HepG2 (cell line): ENCODE measurements around the gene MPZL3. TPM values are rescaled to one million over a fixed set of nuclear protein-coding genes. Genes with fewer than 3 reads are reported as not detected.

Source experiments
- CREB1 ChIP-seq, 2 experiments: fragments of 450-650 bp in 1 of 2; IDR thresholded peaks; 2 replicates each; pipeline ENCODE4 v1.6.1; 2016 to 2017; ENCODE audit warnings: control low read depth in 1 of 2, mild to moderate bottlenecking in 1 of 2, missing compliant biosample characterization in 1 of 2, missing genetic modification characterization in 1 of 2
- HMGXB3 ChIP-seq: sonication (generic); formaldehyde crosslinking; IDR thresholded peaks from 2 replicates; pipeline ENCODE4 v1.4.0; 2020; ENCODE audit warnings: missing genetic modification reagents, borderline replicate concordance
- JARID2 ChIP-seq: sonication (generic); formaldehyde crosslinking; IDR thresholded peaks from 2 replicates; pipeline ENCODE4 v1.8.1; 2023; ENCODE audit warnings: missing genetic modification reagents, inconsistent platforms; ENCODE audit not compliant: insufficient replicate concordance
- NFE2 ChIP-seq: sonication (generic); formaldehyde crosslinking; IDR thresholded peaks from 2 replicates; pipeline ENCODE4 v1.4.0; 2020; ENCODE audit warnings: missing genetic modification reagents
- ZBTB43 ChIP-seq: sonication (generic); formaldehyde crosslinking; conservative IDR thresholded peaks from 2 replicates; pipeline ENCODE4 v1.4.0; 2020; ENCODE audit warnings: missing genetic modification reagents
- ZNF143 ChIP-seq: sonication (generic); formaldehyde crosslinking; IDR thresholded peaks from 2 replicates; pipeline ENCODE4 v1.4.0; 2020; ENCODE audit warnings: missing genetic modification reagents
- ZNF609 ChIP-seq: sonication (generic); formaldehyde crosslinking; IDR thresholded peaks from 2 replicates; pipeline ENCODE4 v1.4.0; 2020; ENCODE audit warnings: mild to moderate bottlenecking, missing genetic modification reagents, borderline replicate concordance
- ZNF619 ChIP-seq: sonication (generic); formaldehyde crosslinking; IDR thresholded peaks from 2 replicates; pipeline ENCODE4 v1.4.0; 2020; ENCODE audit warnings: mild to moderate bottlenecking, missing genetic modification reagents
- ZNF687 ChIP-seq: sonication (generic); formaldehyde crosslinking; IDR thresholded peaks from 2 replicates; pipeline ENCODE4 v1.5.1; 2020; ENCODE audit warnings: mild to moderate bottlenecking, missing genetic modification reagents, moderate library complexity
- polyA plus RNA-seq, 8 experiments: library from polyadenylated mRNA; depleted of rRNA in 3 of 8; stranded (reverse) in 7 of 8; unstranded in 1 of 8; fragments of >200 nt; fragmentation: Illumina TruSeq in 4 of 8; extraction: Trizol in 4 of 8; gene quantifications; 2 replicates each; pipeline versions ENCODE4 v1.2.1 to v1.2.3, GENCODE V29; 2011 to 2016; ENCODE audit warnings: low read depth in 4 of 8, missing spikeins in 1 of 8, mixed read lengths in 1 of 8; ENCODE audit not compliant: insufficient read depth in 1 of 8
- total RNA-seq, 5 experiments: library from RNA; depleted of rRNA; stranded (reverse); fragments of >200 nt; fragmentation: Illumina TruSeq; extraction: Trizol; gene quantifications; 2 replicates each; pipeline ENCODE4 v1.2.3, GENCODE V29; 2016; ENCODE audit warnings: low read depth in 1 of 5

Gene MPZL3
- total and polyA plus RNA-seq, 2 of the 13 experiments (the other 11 are each of a cell fraction or from before 2014, with no cell fraction given): 5.3 to 9.3 TPM

- peak; percentile 68; the same call in 1 of the 2 replicates for TF ChIP-seq HMGXB3 (CRISPR knock-in tag)
- TF ChIP-seq ZBTB43: no peak; the same call in 1 of the 2 replicates
- TF ChIP-seq ZNF619 (CRISPR knock-in tag): peak; percentile 53
- TF ChIP-seq CREB1 (IDR thresholded peaks at IDR 0.05): 0 out of 2 replicates have a peak, but pooled peaks have one; percentile 6
- TF ChIP-seq CREB1 (CRISPR knock-in tag; IDR thresholded peaks at IDR 0.05): no peak
- no peak for TF ChIP-seq JARID2 (CRISPR knock-in tag)
- TF ChIP-seq NFE2 (CRISPR knock-in tag): no peak
- peak; percentile 85; the same call in 1 of the 2 replicates for TF ChIP-seq ZNF609 (CRISPR knock-in tag)
- peak; percentile 48; the same call in 1 of the 2 replicates for TF ChIP-seq ZNF143
- TF ChIP-seq ZNF687 (CRISPR knock-in tag): peak; percentile 69
These were observed 57.1 kb downstream of the MPZL3 start (continued) for GRCh38 chr11:118194835-118195627.
